ENCODE results near the gene ERVW-1.
"Not testable (repeated sequence)": the region's sequence is repeated elsewhere in the genome, so short reads cannot be mapped to it uniquely, and the experiment has no call there.

Gene ERVW-1

DNA sequence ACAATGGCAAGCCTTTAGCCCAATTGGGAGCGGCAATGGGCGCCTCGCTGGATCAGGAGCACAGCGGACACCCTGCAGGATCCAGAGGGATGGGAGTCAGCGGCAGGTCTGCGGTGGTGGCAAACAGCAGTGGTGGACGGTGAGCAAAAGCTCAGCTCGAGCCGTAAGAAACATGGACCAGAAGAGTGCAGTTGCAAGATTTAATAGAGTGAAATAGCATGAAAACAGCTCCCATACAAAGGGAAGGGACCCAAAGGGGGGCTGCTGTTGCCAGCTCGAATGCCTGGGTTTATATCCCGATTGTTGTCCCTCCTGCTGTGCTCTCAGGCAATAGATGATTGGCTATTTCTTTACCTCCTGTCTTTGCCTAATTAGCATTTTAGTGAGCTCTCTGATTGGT is at the start of gene ERVW-1:
Gene ERVW-1, minus strand, starts transcription at position 266 of the 400 bp plus-strand sequence. CDS start 7,565 bp downstream, outside the sequence.
- DNase-seq (ENCODE audit: low read depth), result not testable (repeated sequence)

DNA sequence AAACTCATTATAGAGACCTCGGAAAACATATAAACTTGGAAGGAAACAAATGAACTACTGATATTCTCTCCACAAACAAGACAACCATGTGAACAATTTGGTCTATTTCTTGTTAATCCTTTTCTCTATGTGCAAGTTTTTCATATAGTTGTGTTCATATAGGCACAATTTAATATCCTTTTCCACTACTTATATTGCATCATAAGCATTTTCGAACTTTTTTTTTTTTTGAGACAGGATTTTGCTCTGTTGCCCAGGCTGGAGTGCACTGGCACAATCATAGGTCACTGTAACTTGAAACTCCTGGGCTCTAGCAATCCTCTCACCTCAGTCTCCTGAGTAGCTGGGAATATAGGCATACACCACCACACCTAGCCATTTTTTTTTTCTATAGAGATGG is 45.4 kb upstream of the ERVW-1 start:
- no peak for DNase-seq (ENCODE audit: low read depth)

DNA sequence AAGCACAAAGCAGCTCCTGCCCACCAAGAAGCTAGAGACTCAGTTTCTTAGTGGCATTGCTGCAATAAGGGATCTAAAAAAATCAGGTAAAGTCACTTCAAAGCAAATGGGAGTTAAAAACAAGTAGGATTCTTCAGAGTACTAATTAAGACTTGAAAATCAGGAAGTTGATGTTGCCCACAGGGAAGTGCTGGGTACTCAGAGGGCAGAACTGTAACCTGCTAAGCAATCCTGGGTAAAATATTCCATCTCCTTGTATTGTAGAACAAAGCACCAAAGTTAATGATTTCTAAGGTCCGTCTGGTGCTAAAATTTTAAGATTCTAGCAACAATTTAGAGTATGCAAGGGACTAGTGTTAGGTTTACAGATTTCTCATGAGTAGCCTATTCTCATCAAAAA is 42.3 kb upstream of the ERVW-1 start:
- DNase-seq (ENCODE audit: low read depth), result no peak

GRCh38 chr7:92517631-92518030 is 39.9 kb upstream of the ERVW-1 start:
- DNase-seq (ENCODE audit: low read depth), result peak; percentile 60

DNA sequence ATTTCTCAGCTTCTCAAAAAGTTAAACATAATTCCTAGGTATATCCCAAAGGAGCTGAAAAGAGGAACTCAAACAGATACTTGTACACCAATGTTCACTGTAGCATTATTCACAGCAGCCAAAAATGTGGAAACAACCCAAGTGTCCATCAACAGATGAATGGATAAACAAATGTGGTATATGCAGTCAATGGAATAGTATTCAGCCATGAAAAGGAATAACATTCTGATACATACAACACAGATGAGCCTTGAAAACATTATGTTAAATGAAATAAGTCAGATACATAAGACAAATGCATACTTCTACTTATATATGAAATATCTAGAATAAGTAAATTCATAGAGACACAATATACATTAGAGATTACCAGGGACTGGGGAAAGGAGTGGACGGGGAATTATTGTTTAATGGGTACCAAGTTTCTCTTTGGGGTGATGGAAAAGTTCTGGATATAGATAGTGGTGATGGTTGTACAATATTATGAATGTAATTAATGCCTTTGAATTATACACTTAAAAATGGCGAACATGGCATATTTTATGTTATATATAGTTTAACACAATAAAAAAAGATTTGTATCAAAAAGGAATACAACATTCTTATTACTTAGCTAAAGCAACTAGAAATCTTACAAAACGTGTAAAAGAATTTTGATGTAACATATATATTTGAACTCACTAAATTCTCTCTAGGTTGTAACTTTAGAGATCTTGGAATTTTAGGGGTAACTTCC is 35.6 kb upstream of the ERVW-1 start:
- DNase-seq (ENCODE audit: low read depth), result no peak

DNA sequence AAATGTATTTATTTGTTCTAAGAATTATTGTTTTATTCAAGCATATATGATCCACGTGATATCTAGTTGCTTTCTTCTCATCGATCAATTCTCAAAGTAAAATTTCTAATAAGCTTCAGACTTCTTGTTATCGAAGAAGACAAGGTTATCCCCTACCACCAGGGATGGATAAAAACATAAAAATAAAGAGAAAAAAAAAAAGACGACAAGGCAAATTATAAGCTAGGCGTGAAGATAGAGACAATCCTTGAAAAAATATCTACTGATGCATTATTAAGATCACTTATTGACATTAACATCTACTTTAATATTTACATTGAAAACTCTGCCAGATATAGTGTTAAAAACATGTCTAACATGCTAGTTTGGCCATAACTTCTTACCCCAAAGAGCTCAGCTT is 31.2 kb upstream of the ERVW-1 start:
- DNase-seq (ENCODE audit: low read depth), result no peak

DNA sequence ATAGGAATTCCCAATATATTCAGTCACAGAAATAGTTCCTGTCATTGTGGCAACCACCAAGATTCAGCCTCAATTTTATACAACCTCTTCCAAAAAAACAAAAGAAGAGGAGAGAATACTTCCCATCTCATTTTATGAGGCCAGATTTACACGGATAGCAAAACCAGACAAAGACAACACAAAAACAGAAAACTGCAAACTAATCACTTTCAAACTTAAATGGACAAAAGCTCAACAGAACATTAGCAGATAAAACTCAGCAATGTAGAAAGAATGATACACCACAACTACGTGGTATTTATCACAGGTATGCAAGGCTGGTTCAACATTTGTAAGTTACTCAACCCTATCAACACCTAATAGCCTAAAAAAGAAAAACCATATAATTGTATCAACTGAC is 28.6 kb upstream of the ERVW-1 start:
- DNase-seq (ENCODE audit: low read depth), result no peak

DNA sequence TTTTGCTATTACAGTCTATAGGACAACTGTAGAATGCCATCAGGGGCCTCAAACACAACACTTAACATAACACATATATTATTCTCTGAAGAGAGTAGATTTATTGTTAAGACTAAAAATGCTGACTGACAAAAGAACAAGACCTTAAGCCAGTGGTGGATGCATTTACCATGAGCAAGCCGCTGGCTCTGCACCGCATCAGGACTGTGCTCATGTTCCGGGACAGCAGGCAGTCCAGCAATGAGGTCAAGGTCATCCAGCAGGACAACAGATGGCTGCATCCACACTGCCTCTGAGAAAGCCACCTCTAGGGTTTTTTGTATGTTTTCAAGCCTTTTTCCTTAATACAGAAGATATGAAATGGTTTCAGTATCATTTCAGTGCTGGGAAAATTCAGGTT is 26.8 kb upstream of the ERVW-1 start:
- no peak for DNase-seq (ENCODE audit: low read depth)

DNA sequence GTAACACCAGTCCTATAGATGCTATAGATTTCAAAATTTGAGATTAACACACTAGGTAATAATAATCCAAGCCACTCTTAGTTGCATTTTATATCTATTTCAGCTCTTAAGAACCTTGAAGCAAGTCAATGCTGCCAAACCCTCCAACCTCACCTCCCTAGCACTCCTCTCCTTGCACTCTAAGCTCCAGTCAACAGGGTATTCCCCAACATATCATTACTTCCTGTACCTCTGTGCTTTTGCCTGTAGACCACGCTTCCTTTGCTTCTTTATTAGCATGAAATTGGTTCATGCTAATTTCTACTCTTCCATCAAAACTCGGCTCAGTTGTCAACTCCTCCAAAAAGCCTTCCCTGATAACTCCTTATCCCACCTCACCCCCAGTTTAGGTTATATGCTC is 26.0 kb upstream of the ERVW-1 start:
- no peak for DNase-seq (ENCODE audit: low read depth)

GRCh38 chr7:92498557-92498956 is 20.8 kb upstream of the ERVW-1 start:
- DNase-seq (ENCODE audit: low read depth), result no peak

- DNase-seq (ENCODE audit: low read depth), result peak; percentile 69
Measured at GRCh38 chr7:92496876-92497275, 19.1 kb upstream of the ERVW-1 start.

DNA sequence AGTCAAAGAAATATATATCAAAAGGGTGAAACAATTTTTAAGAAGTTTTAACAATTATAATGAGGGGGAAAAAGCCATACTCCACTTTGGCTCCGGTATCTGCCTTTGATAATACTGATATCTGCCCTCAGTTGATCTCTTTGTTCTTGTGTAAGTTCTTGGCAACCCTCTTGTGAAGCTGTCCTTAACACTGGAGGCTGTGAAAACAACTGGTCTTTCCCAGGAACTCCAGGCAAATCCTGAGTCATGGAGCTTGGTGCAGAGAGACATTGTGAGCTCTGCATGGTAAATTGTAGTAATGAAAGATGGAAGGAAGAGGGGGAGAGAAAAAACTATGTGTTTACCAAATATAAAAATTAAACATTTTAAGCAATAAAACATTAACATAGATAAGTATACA is 11.9 kb upstream of the ERVW-1 start:
- DNase-seq (ENCODE audit: low read depth), result peak; percentile 41

GRCh38 chr7:92487804-92488203 is 10.1 kb upstream of the ERVW-1 start:
- DNase-seq (ENCODE audit: low read depth), result no peak

- no peak for DNase-seq (ENCODE audit: low read depth)
Measured at GRCh38 chr7:92485974-92486373, 8.2 kb upstream of the ERVW-1 start.

DNA sequence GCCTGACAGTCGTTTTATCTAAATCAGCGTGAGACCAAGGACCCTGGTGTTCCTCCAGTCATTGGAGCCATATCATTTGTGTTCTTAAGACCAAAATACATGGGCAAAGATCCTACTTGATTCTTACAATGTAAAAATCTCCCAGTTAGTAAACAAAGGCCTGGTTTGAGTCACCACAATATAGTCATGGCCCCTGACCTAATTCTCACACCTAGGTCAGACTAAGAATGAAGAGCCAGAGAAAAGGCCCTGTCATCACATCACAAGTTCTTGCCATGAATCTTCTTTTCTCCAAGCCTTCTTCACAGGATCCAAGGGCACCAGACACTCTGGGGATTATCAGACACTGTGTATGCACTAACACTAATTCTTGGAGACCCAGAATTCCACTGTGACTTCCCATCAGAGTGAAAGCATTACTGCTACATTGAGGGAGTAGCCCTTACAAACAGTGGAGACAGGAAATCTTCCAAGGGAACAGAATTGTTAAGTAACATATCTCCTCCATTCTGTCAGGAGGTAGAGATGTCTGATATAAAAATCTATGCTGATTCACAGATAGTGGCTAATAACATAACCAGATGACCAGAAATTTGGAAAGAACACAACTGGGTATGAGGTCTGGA is 7.6 kb upstream of the ERVW-1 start:
- no peak for DNase-seq (ENCODE audit: low read depth)

- DNase-seq (ENCODE audit: low read depth), result not testable (repeated sequence)
Measured at GRCh38 chr7:92484226-92484625, 6.5 kb upstream of the ERVW-1 start.

GRCh38 chr7:92483624-92484023 is 5.9 kb upstream of the ERVW-1 start:
- not testable (repeated sequence) for DNase-seq (ENCODE audit: low read depth)

DNA sequence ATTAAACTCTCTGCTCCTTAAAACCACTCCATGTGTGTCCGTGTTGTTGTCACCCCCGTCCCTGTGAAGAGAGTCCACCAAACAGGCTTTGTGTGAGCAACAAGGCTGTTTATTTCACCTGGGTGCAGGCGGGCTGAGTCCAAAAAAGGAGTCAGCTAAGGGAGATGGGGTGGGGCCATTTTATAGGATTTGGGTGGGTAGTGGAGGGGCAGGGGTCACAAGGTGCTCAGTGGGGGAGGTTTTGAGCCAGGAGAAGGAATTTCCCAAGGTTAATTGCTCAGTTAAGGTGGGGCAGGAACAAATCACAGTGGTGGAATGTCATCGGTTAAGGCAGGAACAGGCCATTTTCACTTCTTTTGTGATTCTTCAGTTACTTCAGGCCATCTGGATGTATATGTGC is 1.4 kb upstream of the ERVW-1 start:
- not testable (repeated sequence) for DNase-seq (ENCODE audit: low read depth)

- DNase-seq (ENCODE audit: low read depth), result no peak
Measured at GRCh38 chr7:92478711-92479110, 965 bp upstream of the ERVW-1 start.

DNA sequence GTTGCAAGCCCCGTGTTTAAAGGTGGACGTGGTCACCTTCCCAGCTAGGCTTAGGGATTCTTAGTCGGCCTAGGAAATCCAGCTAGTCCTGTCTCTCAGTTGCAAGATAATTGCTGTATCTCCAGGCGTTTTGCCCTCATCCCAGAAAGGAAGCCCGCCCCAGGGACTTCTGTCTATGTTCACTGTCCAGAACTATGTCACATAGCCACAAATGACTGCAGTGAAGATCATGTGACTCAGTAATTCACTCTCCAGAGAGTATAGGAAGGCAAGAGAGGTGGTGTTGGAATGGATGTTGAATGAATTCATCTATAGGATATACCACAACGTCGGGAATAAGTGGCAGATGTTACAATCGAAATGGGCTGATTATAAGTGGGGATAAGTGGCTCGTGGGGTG is 349 bp upstream of the ERVW-1 start:
- no peak for DNase-seq (ENCODE audit: low read depth)

GRCh38 chr7:92475851-92476590 is 1.7 kb downstream of the ERVW-1 start:
- not testable (repeated sequence) for DNase-seq (ENCODE audit: low read depth)

DNA sequence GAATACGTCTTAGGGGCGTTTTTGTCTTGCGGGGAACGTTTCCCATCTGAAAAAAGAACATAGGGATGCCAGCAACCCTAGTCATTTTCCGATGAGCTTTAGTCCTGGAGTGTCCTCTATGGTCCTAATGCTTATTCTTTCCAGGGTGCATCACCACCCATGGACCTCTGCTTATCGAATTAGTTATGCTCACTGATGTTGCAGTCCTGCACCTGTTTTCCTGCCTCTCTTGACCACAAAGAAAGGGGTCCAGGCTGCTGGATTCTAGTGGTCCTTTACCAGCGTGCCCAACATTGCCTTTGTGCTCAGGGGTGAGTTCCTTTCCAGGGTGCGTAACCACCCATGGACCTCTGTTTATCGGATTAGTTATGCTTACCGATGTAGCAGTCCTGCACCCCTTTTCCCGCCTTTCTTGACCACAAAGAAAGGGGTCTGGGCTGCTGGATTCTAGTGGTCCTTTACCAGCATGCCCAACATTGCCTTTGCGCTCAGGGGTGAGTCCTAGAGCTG is 2.4 kb downstream of the ERVW-1 start:
- not testable (repeated sequence) for DNase-seq (ENCODE audit: low read depth)

- DNase-seq (ENCODE audit: low read depth), result not testable (repeated sequence)
Measured at GRCh38 chr7:92473989-92474388, 3.8 kb downstream of the ERVW-1 start.

All from iris pigment epithelial cell (primary cell).